H1 (cell line): ENCODE measurements around the gene FOXN3. TPM values are rescaled to one million over a fixed set of nuclear protein-coding genes. Genes with fewer than 3 reads are reported as not detected.
"Not testable (repeated sequence)": the region's sequence is repeated elsewhere in the genome, so short reads cannot be mapped to it uniquely, and the experiment has no call there.

Experiments
- CTCF ChIA-PET: fragments of 300-600 bp; sonication (Branson Sonifier 250); formaldehyde crosslinking; loops from one replicate; lab custom pipeline; 2021; ENCODE audit not compliant: partially characterized antibody; lab: Charles Lee
- POLR2A ChIA-PET: fragments of 300-600 bp; sonication (Branson Sonifier 250); formaldehyde crosslinking; loops from one replicate; lab custom pipeline; 2021; ENCODE audit warnings: inconsistent platforms; ENCODE audit not compliant: partially characterized antibody; lab: Charles Lee
- DNase-seq, 2 experiments: peaks; one replicate each; pipeline versions ENCODE4 v3.0.0 to v3.0.0-alpha.2; 2010 to 2022; ENCODE audit warnings: low spot score in 2 of 2, low read depth in 1 of 2, mixed read lengths in 1 of 2
- FAIRE-seq: peaks from 2 replicates; lab custom pipeline; 2011; peaks lifted over from hg19 to GRCh38; lab: Jason Lieb, UNC
- H2AFZ ChIP-seq: 2 replicates; pipeline ENCODE4 v1.8.1; 2012; ENCODE audit warnings: low read length, inconsistent platforms
- H2AK5ac ChIP-seq: 2 replicates; pipeline ENCODE4 v1.6.1; 2013; ENCODE audit warnings: low read depth, low read length
- H2BK120ac ChIP-seq: replicated peaks from 2 replicates; pipeline ENCODE3; 2013; ENCODE audit warnings: low read depth, low read length, inconsistent platforms
- H2BK12ac ChIP-seq: 2 replicates; pipeline ENCODE4 v1.6.1; 2013; ENCODE audit warnings: low read depth, low read length
- H2BK15ac ChIP-seq: 2 replicates; pipeline ENCODE4 v1.6.1; 2013; ENCODE audit warnings: low read length
- H2BK20ac ChIP-seq: 2 replicates; pipeline ENCODE4 v1.6.1; 2013; ENCODE audit warnings: low read length
- H2BK5ac ChIP-seq: 2 replicates; pipeline ENCODE4 v1.6.1; 2013; ENCODE audit warnings: low read depth, low read length
- H3K14ac ChIP-seq: 2 replicates; pipeline ENCODE4 v1.6.1; 2013; ENCODE audit warnings: inconsistent platforms; ENCODE audit not compliant: insufficient read length
- H3K18ac ChIP-seq: 2 replicates; pipeline ENCODE4 v1.6.1; 2013; ENCODE audit warnings: low read length; ENCODE audit errors: extremely low read depth
- H3K23ac ChIP-seq: 2 replicates; pipeline ENCODE4 v1.6.1; 2013; ENCODE audit warnings: inconsistent platforms; ENCODE audit not compliant: insufficient read length
- H3K23me2 ChIP-seq: 2 replicates; pipeline ENCODE4 v1.6.1; 2013; ENCODE audit warnings: low read depth, low read length
- H3K27ac ChIP-seq: 2 replicates; pipeline ENCODE4 v1.6.1; 2011; ENCODE audit warnings: low read depth, low read length, inconsistent platforms
- H3K27me3 ChIP-seq, 4 experiments: replicated peaks in 1 of 4; 1 replicate in 1 of 4; 2 replicates in 3 of 4; pipeline versions ENCODE4 v1.6.1 to v1.8.1; 2011 to 2013; ENCODE audit warnings: low read length in 3 of 4, mild to moderate bottlenecking in 3 of 4, inconsistent platforms in 2 of 4, mixed read lengths in 2 of 4, moderate library complexity in 1 of 4; ENCODE audit not compliant: control insufficient read depth in 3 of 4, insufficient read depth in 3 of 4; ENCODE audit errors: extremely low read depth in 1 of 4
- H3K36me3 ChIP-seq, 4 experiments: 2 replicates each; pipeline versions ENCODE4 v1.6.1 to v1.8.1; 2011 to 2013; ENCODE audit warnings: mild to moderate bottlenecking in 4 of 4, low read length in 3 of 4, moderate library complexity in 2 of 4, control low read depth in 1 of 4, inconsistent platforms in 1 of 4; ENCODE audit not compliant: insufficient read depth in 4 of 4, control insufficient read depth in 2 of 4
- H3K4ac ChIP-seq: replicated peaks from 2 replicates; pipeline ENCODE3; 2013; ENCODE audit warnings: low read length, low read depth, mixed read lengths, inconsistent platforms; ENCODE audit not compliant: insufficient read length
- H3K4me1 ChIP-seq, 4 experiments: replicated peaks in 1 of 4; 1 replicate in 1 of 4; 2 replicates in 3 of 4; pipeline versions ENCODE4 v1.6.1 to v1.8.1; 2011 to 2013; ENCODE audit warnings: low read length in 3 of 4, inconsistent platforms in 2 of 4, mixed read lengths in 1 of 4; ENCODE audit not compliant: insufficient read depth in 4 of 4, control insufficient read depth in 3 of 4
- H3K4me2 ChIP-seq, 2 experiments: 2 replicates each; pipeline versions ENCODE4 v1.6.1 to v1.8.1; 2011 to 2013; ENCODE audit warnings: low read depth in 2 of 2, low read length in 2 of 2, control low read depth in 1 of 2, inconsistent platforms in 1 of 2, mild to moderate bottlenecking in 1 of 2; ENCODE audit not compliant: insufficient read depth in 1 of 2
- H3K4me3 ChIP-seq, 4 experiments: fragments of 200-600, 300-600 bp in 1 of 4; sonication (generic), shearing (Covaris generic), sonication (Bioruptor Twin) in 1 of 4; 2 replicates each; pipeline versions ENCODE4 v1.5.1 to v1.8.1; 2011 to 2016; ENCODE audit warnings: low read length in 4 of 4, low read depth in 3 of 4, control low read depth in 2 of 4, inconsistent platforms in 2 of 4, mild to moderate bottlenecking in 2 of 4, mixed read lengths in 1 of 4, moderate library complexity in 1 of 4; ENCODE audit not compliant: insufficient read depth in 2 of 4; ENCODE audit errors: extremely low read depth in 1 of 4
- H3K56ac ChIP-seq: replicated peaks from 2 replicates; pipeline ENCODE3; 2013; ENCODE audit warnings: low read depth, mild to moderate bottlenecking, mixed read lengths, low read length, inconsistent platforms; ENCODE audit not compliant: insufficient read length
- H3K79me1 ChIP-seq: 2 replicates; pipeline ENCODE4 v1.6.1; 2013; ENCODE audit warnings: low read depth, low read length, control low read depth
- H3K79me2 ChIP-seq, 2 experiments: 2 replicates each; pipeline versions ENCODE4 v1.6.1 to v1.8.1; 2012 to 2013; ENCODE audit warnings: low read length in 2 of 2, mild to moderate bottlenecking in 2 of 2, inconsistent platforms in 1 of 2; ENCODE audit not compliant: insufficient read depth in 2 of 2, control insufficient read depth in 1 of 2
- H3K9ac ChIP-seq, 4 experiments: replicated peaks in 1 of 4; 1 replicate in 1 of 4; 2 replicates in 3 of 4; pipeline versions ENCODE4 v1.6.1 to v1.8.1; 2011 to 2013; ENCODE audit warnings: low read depth in 3 of 4, low read length in 3 of 4, control low read depth in 2 of 4, mild to moderate bottlenecking in 2 of 4, moderate library complexity in 2 of 4, inconsistent platforms in 1 of 4; ENCODE audit errors: extremely low read depth in 1 of 4
- H3K9me3 ChIP-seq, 2 experiments: 2 replicates each; pipeline versions ENCODE4 v1.6.1 to v1.8.1; 2012 to 2013; ENCODE audit warnings: mild to moderate bottlenecking in 2 of 2, moderate library complexity in 2 of 2, control low read depth in 1 of 2, inconsistent platforms in 1 of 2, low read depth in 1 of 2, low read length in 1 of 2, mixed read lengths in 1 of 2; ENCODE audit not compliant: insufficient read depth in 2 of 2
- H4K20me1 ChIP-seq, 2 experiments: replicated peaks in 1 of 2; 2 replicates each; pipeline versions ENCODE3 to v1.8.1; 2011 to 2013; ENCODE audit warnings: inconsistent platforms in 2 of 2, low read length in 2 of 2, mild to moderate bottlenecking in 1 of 2; ENCODE audit not compliant: insufficient read depth in 2 of 2, control insufficient read depth in 1 of 2
- H4K5ac ChIP-seq: 2 replicates; pipeline ENCODE4 v1.6.1; 2013; ENCODE audit warnings: low read length, low read depth, mixed read lengths, inconsistent platforms; ENCODE audit not compliant: insufficient read length
- H4K8ac ChIP-seq: 2 replicates; pipeline ENCODE4 v1.8.0; 2013; ENCODE audit warnings: mild to moderate bottlenecking, moderate library complexity, low read length, inconsistent platforms; ENCODE audit not compliant: insufficient read depth; ENCODE audit errors: extremely low read depth
- H4K91ac ChIP-seq: replicated peaks from 2 replicates; pipeline ENCODE3; 2013; ENCODE audit warnings: low read length, mixed read lengths, inconsistent platforms; ENCODE audit not compliant: insufficient read length
- WGBS, 2 experiments: shearing (Covaris generic) in 1 of 2; methylation state at CpG; one replicate each; pipeline versions ENCODE4 v1.1.6 to v1.1.7; 2013 to 2015; ENCODE audit warnings: low lambda C conversion rate in 2 of 2, mixed read lengths in 2 of 2, inconsistent platforms in 1 of 2, low coverage in 1 of 2, missing lambda C conversion rate in 1 of 2; ENCODE audit not compliant: insufficient replicate concordance in 2 of 2, insufficient coverage in 1 of 2, insufficient read length in 1 of 2; ENCODE audit errors: extremely low coverage in 1 of 2, missing lambda C conversion rate in 1 of 2; 5-methylcytosine and 5-hydroxymethylcytosine counted together
- polyA plus RNA-seq, 7 experiments: library from polyadenylated mRNA; depleted of rRNA in 3 of 7; stranded (reverse) in 5 of 7; unstranded in 2 of 7; fragments of >200 nt in 5 of 7; fragments of 200-250 nt in 2 of 7; gene quantifications; 1 replicate in 5 of 7; 2 replicates in 1 of 7; 4 replicates in 1 of 7; pipeline versions ENCODE4 v1.2.1 to v1.2.3, GENCODE V29; 2011 to 2013; ENCODE audit warnings: missing spikeins in 2 of 7, mixed read lengths in 2 of 7
- total RNA-seq: library from RNA; stranded (reverse); fragmentation: NEBNext Ultra II Directional; extraction: Animal tissue kit (Norgen Biotek cat#: 25700); gene quantifications from 2 replicates; pipeline ENCODE4 v1.2.1, GENCODE V29; 2021

Gene FOXN3
- total and polyA plus RNA-seq, 2 of the 8 experiments (the other 6 are each of a cell fraction or from before 2014, with no cell fraction given): 52.6 to 178 TPM

DNA sequence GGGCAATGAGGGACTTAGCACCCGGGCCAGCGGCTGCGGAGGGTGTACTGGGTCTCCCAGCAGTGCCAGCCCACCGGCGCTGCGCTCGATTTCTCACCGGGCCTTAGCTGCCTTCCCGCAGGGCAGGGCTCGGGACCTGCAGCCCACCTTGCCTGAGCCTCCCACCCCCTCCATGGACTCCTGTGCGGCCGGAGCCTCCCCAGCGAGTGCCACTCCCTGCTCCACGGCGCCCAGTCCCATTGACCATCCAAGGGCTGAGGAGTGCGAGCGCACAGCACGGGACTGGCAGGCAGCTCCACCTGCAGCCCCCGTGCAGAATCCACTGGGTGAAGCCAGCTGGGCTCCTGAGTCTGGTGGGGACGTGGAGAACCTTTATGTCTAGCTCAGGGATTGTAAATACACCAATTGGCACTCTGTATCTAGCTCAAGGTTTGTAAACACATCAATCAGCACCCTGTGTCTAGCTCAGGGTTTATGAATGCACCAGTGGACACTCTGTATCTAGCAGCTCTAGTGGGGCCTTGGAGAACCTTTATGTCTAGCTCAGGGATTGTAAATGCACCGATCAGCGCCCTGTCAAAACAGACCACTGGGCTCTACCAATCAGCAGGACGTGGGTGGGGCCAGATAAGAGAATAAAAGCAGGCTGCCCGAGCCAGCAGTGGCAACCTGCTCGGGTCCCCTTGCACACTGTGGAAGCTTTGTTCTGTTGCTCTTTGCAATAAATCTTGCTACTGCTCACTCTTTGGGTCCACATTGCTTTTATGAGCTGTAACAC is 305.1 kb downstream of the FOXN3 start:
- H2BK120ac ChIP-seq, H3K4me1 ChIP-seq, POLR2A ChIA-PET, H4K91ac ChIP-seq, H3K4ac ChIP-seq, H2BK20ac ChIP-seq, FAIRE-seq, H3K56ac ChIP-seq, H4K20me1 ChIP-seq, H3K9me3 ChIP-seq, H4K8ac ChIP-seq, H2BK5ac ChIP-seq, H3K18ac ChIP-seq, H3K27ac ChIP-seq, H4K5ac ChIP-seq, H3K79me2 ChIP-seq, H3K4me2 ChIP-seq, H2BK12ac ChIP-seq, H2AK5ac ChIP-seq, H3K14ac ChIP-seq, H3K4me3 ChIP-seq, H3K27me3 ChIP-seq, H2BK15ac ChIP-seq, DNase-seq, H3K36me3 ChIP-seq, H3K23me2 ChIP-seq, H3K79me1 ChIP-seq, H3K9ac ChIP-seq, H2AFZ ChIP-seq, H3K23ac ChIP-seq: not testable (repeated sequence)
- 93% methylated on average over 15 of the region's 25 CpGs; no CpG with 5 or more reads in 1 of the 2 experiments for WGBS, 2 experiments
- CTCF ChIA-PET: interaction anchor here (0.6 to 1.2 kb wide), 5 partner anchors 15 to 256 kb away, joined by 3 read pairs; no protein-coding TSS in a partner anchor
